DND-41 (cell line): Measurements from ENCODE around the gene ACTG1.

Experiments used
- CTCF ChIP-seq: IDR thresholded peaks from 2 replicates; pipeline ENCODE4 v1.5.1; 2012; ENCODE audit warnings: borderline replicate concordance, low read length, moderate library complexity, mild to moderate bottlenecking; ENCODE audit not compliant: poor library complexity, severe bottlenecking; ENCODE audit errors: extremely low read depth
- EZH2 ChIP-seq: IDR thresholded peaks from 3 replicates; pipeline ENCODE4 v1.6.1; 2012; ENCODE audit warnings: borderline replicate concordance, low read depth, mild to moderate bottlenecking, moderate library complexity, low read length, inconsistent platforms; ENCODE audit not compliant: severe bottlenecking

GRCh38 chr17:81473019-81473418, 39.6 kb downstream of the ACTG1 start:
- TF ChIP-seq CTCF = no peak
- no peak for TF ChIP-seq EZH2
